Activated naive CD4-positive, alpha-beta T cell treated with anti-CD3 and anti-CD28 coated beads, Interleukin-2, amount 50 U/mL, for 16 hours (primary cell): ENCODE measurements around the gene ADPGK.
"Not testable (repeated sequence)": the region's sequence is repeated elsewhere in the genome, so short reads cannot be mapped to it uniquely, and the experiment has no call there.

Experiments
- DNase-seq: peaks from one replicate; pipeline ENCODE4 v3.0.0-alpha.2; 2020

Gene ADPGK

DNA sequence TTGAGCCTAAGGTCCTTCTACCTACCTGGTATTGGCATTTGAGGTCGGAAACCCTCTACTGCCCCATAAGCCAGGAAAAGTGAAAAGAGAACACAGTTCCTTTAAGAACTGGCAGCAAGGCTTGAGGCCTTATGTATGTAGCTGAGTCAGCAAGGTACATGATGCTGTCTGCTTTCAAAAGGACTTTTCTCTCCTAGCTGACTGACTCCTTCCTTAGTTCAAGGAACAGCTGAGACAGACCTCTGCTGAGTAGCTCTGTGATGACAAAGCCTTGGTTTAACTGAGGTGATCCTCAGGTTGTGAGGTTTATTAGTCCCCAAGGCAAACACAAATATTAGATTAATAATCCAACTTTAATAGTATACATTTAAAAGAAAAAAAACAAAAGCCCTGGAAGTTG lies 45.8 kb downstream of the ADPGK start:
- no peak for DNase-seq

DNA sequence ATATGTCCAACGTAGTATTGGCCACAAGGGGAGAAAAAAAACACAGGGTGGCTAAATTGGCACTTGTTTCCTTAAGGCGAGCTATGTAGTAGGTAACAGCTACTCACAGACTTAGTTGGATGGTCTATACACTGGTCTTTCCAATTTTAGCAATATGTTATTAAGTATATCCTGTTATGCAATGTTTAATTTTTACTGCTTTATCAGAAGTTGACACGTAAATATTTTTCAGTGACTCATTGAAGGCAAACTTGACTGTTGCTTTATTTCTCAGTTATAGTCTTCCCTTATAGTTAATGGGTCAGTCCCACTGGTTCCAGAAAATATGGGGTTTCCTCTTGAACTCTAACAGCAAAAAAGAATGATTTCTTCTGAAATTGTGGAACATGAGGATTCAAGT lies 46.5 kb downstream of the ADPGK start:
- DNase-seq, result no peak

DNA sequence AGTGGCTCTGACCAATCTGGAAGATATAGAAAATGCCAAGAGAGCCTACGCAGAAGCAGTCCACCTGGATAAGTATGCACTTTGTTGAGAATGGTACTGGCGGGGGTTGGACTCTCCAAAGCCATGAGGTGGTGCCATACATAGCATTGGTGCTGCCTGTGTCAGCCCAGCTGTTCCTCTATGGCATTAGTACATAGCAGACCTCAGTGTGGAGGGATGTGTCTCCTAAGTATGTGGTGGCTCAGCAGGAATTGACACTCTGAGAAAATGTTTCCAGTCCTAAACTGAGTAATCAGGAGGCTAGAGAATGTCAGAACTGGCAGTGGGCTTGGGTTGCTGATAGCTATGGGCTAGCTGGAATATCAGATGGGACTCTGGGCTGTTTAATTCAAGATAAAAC lies 48.4 kb downstream of the ADPGK start:
- DNase-seq, result no peak

DNA sequence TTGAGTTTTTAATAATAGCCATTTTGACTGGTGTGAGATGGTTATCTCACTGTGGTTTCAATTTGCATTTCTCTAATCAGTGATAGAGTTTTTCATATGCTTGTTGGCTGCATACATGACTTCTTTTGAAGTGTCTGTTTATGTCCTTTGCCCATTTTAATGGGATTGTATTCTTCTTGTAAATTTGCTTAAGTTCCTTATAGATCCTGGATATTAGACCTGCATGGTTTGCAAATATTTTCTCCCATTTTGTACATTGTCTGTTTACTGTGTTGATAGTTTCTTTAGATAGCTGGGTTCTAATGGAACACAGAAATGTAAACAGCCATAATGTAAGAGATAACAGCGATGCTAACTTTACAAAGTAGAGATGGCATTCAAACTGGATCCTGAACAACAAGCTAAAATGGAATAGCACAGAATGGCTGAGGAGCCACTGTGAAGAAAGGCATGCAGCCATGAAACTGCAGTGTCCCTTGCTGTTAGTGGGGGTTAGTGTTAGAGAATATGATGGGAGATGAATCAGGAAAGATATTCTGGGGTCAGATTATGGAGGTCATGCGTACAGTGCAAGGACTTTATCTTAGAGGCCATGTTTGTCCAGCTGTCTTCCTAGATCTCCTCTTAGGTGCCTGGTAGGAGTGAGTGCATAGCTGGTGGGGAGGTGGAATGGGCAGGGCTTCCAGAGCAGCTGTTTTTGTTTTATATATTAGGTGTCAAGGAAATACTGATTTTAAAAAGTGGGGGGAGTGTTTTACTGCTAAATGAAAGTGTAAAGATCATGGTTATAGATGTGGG lies 49.4 kb downstream of the ADPGK start:
- no peak for DNase-seq

DNA sequence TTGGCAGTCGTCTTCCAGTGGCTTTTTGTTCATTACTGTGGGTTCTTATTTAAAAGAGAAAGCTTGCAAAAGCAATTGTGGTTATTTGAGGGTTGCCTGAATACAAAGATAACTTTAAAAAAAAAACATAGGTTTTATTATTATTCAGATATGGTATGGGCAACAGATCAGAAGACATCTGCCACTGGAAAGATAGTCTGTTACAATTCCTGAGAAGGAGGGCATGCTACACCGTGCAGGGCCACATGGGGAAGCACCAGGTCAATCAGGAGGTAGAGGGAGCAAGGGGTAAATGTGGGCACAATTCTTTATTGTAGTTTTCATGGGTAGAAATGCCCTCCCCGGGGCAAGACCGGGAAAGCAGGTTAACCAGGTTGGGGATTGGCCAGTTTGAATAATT lies 51.0 kb downstream of the ADPGK start:
- no peak for DNase-seq

DNA sequence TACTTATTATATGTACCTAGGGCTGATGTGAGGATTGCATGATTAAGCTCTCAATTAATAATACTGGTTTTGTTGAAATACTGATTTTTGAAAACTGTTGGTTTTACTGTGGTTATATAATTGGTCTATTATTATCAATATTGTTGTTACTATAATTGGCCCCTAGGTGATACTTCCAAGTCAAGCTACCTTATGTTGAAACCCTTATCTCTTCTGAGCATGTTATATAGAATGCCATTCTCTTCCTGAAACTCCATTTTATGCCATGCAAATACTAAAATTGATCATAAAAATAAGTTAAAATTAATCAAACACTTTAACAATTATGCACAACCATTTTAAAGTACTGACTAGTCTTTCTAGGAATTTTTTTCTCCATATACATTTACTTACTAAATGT lies 51.5 kb downstream of the ADPGK start:
- no peak for DNase-seq

DNA sequence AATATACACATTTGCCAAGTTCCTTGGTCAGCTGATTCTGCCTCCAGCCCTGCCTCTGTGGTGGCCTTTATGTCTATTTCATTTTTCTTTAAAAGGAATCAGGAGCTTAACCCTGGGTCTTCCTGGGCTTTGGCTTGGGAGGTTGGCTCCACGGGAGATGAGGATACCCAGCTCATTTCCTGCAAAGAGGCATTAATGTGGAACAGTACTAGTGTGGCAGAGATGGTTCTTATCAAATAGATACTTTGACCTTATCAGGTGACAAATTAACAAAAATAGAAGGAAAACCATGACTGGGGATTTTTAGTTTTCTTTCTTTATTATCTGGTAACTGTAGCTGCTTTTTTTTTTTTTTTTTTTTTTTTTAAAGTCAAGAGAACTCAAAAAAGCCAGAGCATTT lies 54.7 kb downstream of the ADPGK start:
- no peak for DNase-seq

DNA sequence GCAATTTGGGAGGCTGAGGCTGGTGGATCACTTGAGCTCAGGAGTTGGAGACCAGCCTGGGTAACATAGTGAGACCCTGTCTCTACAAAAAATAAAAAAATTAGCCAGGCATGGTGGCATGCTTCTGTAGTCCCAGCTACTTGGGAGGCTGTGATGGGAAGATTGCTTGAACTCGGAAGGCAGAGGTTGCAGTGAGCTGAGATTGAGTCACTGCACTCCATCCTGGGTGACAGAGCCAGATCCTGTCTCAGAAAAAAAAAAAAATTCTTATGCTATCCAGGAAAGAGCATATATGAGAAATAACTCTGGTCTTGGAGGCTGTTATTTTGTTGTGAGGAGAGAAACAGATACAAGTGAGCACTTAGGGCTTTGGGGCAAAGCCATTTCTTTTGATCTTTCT lies 55.3 kb downstream of the ADPGK start:
- DNase-seq, result not testable (repeated sequence)

DNA sequence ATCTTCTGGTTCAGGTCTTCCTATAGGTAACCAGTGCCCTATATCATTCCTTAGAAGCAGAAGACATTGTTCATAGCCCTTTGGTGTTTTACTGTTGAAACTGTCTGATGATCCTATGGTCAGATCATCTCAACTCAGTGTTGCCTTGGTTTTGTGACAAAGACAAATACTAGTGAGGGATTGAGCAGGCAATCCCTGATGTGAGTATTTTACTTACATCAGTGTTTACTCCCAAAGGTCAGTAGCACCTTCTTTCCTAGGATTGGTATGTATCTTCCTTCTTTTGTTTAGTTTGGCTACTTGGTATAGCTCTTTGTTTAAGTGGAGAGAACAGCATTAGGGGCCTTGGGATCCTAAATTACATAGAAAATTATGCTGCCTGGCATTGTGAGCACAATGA lies 56.4 kb downstream of the ADPGK start:
- no peak for DNase-seq

DNA sequence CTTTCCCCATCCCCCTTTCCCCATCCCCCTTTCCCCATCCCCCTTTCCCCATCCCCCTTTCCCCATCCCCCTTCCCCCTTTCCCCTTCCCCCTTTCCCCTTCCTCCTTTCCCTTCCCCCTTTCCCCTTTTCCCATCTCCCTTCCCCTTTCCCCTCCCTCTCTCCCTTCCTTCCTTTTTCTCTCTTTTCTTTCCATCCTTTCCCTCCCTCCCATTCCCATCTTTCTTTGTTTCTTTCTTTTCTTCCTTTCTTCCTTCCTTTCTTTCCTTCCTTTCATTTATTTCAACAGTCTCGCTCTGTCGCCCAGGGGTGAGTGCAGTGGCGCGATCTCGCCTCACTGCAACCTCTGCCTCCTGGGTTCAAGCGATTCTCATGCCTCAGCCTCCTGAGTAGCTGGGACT lies 57.7 kb downstream of the ADPGK start:
- not testable (repeated sequence) for DNase-seq

DNA sequence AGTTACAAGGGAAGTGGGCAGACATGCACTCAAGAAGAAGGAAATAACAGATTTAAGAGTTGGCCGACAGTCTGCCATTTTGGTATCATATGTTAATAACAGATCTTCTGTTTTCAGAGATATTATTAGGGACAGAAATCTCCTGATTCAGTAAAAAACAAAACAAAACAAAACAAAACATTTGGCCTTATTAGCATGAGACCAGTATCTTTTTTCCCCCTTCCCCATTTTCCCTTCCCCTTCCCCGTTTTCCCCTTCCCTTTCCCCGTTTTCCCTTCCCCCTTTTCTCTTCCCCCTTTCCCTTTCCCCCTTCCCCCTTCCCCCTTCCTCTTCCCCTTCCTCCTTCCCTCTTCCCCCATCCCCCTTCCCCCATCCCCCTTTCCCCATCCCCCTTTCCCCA lies 58.1 kb downstream of the ADPGK start:
- no peak for DNase-seq

DNA sequence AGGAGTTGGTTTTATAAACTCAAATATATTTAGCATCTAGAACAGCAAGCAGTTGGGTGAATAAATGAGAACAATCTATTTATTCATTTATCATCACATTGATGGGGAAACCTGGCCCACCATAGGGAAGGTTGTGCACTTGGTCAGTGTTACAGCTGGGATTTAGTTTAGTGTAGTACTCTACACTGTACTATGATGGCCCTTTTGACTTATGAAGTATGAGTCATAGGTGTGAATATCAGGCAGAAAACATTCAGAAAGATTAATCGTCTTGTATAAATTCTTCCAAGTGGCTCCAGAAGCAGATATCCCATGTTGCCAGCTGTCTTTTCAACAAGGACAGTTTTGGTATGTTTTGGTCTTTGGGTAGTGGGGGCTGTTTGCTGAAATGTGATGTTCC lies 59.5 kb downstream of the ADPGK start:
- no peak for DNase-seq

DNA sequence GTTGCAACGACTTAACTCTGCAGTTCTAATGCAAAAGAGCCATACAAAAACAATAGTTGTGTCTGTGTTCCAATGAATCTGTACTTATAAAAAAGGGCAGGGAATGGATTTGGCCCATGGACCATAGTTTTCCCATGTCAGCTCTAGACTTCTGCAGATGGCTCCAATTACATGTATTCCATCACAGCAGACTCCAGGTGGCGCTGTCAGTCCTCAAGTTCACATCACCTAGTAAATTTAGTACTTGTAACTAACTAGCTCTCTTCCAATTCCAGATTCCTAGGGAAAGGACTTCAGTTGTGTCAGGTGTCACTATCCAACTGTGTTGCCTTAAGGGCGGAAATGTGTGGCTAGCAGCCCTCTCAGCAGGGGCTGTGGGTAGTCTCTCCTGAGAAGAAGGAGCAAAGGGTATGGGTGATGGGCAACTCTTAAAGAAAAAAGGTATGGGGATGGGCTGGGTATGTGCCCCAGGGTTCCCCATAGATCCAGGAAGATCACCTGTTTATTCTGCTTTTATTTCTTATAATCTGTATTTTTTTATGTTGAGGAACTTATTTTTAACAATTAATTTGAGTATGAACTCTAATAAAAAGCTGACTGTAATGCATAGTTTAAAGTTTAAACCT lies 61.4 kb downstream of the ADPGK start:
- peak; percentile 70 for DNase-seq

DNA sequence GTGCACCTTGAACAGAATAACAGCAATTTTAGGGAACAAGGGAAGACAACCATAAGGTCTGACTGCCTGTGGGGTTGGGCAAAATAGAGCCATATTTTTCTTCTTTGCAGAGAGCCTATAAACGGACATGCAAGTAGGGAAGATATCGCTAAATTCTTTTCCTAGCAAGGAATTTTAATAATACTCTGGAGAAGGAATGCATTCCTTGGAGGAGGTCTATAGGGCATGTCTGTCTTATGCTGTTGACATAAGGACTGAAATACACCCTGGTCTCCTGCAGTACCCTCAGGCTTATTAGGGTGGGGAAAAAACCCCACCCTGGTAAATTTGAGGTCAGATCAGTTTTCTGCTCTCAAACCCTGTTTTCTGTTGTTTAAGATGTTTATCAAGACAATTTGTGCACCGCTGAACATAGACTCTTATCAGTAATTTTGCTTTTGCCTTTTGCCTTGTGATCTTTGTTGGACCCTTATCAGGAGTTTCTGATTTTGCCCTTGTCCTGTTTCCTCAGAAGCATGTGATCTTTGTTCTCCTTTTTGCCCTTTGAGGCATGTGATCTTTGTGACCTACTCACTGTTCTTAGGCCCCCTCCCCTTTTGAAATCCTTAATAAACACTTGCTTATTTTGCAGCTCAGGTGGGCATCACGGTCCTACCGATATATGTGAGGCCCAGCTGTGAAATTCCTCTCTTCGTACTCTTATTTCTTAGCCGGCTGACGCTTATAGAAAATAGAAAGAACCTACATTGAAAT lies 74.8 kb downstream of the ADPGK start:
- DNase-seq, result not testable (repeated sequence)

DNA sequence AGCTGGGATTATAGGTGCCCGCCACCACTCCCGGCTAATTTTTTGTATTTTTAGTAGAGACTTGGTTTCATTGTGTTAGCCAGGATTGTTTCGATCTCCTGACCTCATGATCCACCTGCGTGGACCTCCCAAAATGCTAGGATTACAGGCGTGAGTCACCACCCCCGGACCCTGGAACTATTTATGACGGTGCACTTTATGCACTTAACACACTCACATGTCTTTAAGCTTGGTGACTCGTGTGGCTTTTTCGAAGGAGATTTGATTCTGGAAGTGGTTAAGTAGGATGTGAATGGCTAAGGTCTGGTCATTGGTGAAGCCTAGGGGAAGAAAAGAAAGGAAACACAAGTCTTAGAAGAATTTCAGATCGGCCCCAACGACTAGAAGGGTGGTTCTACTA lies 77.3 kb downstream of the ADPGK start:
- DNase-seq, result no peak
